DND-41 (cell line): ENCODE results near the gene RGS6.

Source experiments
- EZH2 ChIP-seq: IDR thresholded peaks from 3 replicates; pipeline ENCODE4 v1.6.1; 2012; ENCODE audit warnings: borderline replicate concordance, low read depth, mild to moderate bottlenecking, moderate library complexity, low read length, inconsistent platforms; ENCODE audit not compliant: severe bottlenecking
- TF ChIP-seq, protein P1 (sequence below): IDR thresholded peaks from 2 replicates; pipeline ENCODE4 v1.5.1; 2012; ENCODE audit warnings: borderline replicate concordance, low read length, moderate library complexity, mild to moderate bottlenecking; ENCODE audit not compliant: poor library complexity, severe bottlenecking; ENCODE audit errors: extremely low read depth

DNA sequence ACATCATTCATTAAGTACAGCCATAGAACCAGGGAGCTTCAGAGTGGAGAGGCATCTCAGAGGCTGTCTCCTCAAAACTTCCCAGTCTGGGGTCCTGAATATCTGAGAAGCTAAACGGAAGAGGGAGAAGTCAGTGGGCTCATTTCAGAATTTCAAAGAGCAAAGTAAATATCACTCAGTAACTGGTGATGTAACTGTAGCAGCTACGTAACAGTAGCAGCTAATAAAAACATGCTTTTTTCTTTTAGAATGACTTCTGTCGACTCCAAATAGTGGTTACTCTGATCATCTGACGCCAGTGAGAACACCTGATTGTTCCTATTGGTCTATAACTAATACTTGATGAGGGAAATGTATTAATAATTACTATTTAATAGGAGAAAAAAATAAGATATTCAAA is 578.3 kb downstream of the RGS6 start:
- TF ChIP-seq, protein P1, sequence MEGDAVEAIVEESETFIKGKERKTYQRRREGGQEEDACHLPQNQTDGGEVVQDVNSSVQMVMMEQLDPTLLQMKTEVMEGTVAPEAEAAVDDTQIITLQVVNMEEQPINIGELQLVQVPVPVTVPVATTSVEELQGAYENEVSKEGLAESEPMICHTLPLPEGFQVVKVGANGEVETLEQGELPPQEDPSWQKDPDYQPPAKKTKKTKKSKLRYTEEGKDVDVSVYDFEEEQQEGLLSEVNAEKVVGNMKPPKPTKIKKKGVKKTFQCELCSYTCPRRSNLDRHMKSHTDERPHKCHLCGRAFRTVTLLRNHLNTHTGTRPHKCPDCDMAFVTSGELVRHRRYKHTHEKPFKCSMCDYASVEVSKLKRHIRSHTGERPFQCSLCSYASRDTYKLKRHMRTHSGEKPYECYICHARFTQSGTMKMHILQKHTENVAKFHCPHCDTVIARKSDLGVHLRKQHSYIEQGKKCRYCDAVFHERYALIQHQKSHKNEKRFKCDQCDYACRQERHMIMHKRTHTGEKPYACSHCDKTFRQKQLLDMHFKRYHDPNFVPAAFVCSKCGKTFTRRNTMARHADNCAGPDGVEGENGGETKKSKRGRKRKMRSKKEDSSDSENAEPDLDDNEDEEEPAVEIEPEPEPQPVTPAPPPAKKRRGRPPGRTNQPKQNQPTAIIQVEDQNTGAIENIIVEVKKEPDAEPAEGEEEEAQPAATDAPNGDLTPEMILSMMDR, result no peak
- TF ChIP-seq EZH2, result no peak
